ENCODE results near the gene SYCP2L. TPM values are rescaled to one million over a fixed set of nuclear protein-coding genes. Genes with fewer than 3 reads are reported as not detected.

Gene SYCP2L
- polyA plus RNA-seq, 1 donor (not counting 4 experiments of a cell fraction or from before 2014, with no cell fraction given): 1.3 TPM

DNA sequence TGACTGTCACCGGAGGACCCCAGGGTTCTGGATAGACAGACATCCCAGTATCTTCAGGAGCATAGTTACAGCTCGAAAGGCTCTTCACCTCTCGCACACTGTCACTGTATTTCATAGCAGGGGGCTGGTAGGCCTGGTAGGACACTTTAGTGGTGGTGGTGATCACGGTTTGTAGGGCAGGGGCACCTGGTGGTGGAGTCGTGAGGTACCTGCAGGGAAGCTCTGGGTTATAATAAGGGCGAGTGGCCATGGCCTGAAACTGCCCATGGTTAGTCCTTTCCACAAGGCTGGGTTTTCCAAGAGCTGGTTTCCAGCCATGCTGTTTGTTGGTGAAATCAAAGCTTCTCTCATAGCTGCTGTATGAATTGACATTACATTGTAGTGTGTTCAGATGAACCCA lies 12.6 kb upstream of the SYCP2L start:
- FAIRE-seq: no peak
- H3K9me3 ChIP-seq (ENCODE audit: control insufficient read depth, low read depth, low read length): no peaks in the 10 kb centered on the region
- no peaks in the 10 kb centered on the region for H4K20me1 ChIP-seq (ENCODE audit: control insufficient read depth, extremely low read depth, insufficient read depth, low read length)
- H3K9ac ChIP-seq (ENCODE audit: control insufficient read depth, extremely low read depth, insufficient read depth, low read length): no peak overlapping the region
- H3K9me1 ChIP-seq (ENCODE audit: control insufficient read depth, extremely low read depth, insufficient read depth, low read length): no peaks in the 10 kb centered on the region
- H3K27ac ChIP-seq (ENCODE audit: control insufficient read depth, insufficient read depth, low read length): no peak overlapping the region
- H3K36me3 ChIP-seq (ENCODE audit: control insufficient read depth in 2 of 2, extremely low read depth in 1 of 2, insufficient read depth in 2 of 2, low read length in 2 of 2): no peaks in the 10 kb centered on the region
- dilution Hi-C loops (cut with MboI; ENCODE audit: extremely low pct_ligation_motif_present, low sequenced_read_pairs): no loop called here
- H3K4me3 ChIP-seq (ENCODE audit: control insufficient read depth in 2 of 3, extremely low read depth in 1 of 3, insufficient read depth in 2 of 3, low read depth in 1 of 3, low read length in 3 of 3): no peak overlapping the region
- peaks cover 12% of the 10 kb centered on the region for H3K4me1 ChIP-seq (ENCODE audit: control insufficient read depth, extremely low read depth, insufficient read depth, low read length)
- H3K79me2 ChIP-seq (ENCODE audit: control insufficient read depth, insufficient read depth, low read length): no peaks in the 10 kb centered on the region
- H3K27me3 ChIP-seq (ENCODE audit: control insufficient read depth, extremely low read depth, insufficient read depth, low read length): no peaks in the 10 kb centered on the region
- DNase-seq (ENCODE audit: low read depth, low spot score): no peak
- TF ChIP-seq, protein P1, sequence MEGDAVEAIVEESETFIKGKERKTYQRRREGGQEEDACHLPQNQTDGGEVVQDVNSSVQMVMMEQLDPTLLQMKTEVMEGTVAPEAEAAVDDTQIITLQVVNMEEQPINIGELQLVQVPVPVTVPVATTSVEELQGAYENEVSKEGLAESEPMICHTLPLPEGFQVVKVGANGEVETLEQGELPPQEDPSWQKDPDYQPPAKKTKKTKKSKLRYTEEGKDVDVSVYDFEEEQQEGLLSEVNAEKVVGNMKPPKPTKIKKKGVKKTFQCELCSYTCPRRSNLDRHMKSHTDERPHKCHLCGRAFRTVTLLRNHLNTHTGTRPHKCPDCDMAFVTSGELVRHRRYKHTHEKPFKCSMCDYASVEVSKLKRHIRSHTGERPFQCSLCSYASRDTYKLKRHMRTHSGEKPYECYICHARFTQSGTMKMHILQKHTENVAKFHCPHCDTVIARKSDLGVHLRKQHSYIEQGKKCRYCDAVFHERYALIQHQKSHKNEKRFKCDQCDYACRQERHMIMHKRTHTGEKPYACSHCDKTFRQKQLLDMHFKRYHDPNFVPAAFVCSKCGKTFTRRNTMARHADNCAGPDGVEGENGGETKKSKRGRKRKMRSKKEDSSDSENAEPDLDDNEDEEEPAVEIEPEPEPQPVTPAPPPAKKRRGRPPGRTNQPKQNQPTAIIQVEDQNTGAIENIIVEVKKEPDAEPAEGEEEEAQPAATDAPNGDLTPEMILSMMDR (optimal IDR thresholded peaks at IDR 0.05 in 1 of 3, IDR thresholded peaks at IDR 0.05 in 1 of 3, conservative IDR thresholded peaks at IDR 0.05 in 1 of 3; ENCODE audit: extremely low read depth in 1 of 3, insufficient read depth in 2 of 3, low read length in 3 of 3): no peak
- TF ChIP-seq EZH2 (IDR thresholded peaks at IDR 0.05; ENCODE audit: low read length): no peak
- no peak overlapping the region for H3K4me2 ChIP-seq (ENCODE audit: control insufficient read depth, extremely low read depth, insufficient read depth, low read depth, low read length)
- no peak overlapping the region for H2AFZ ChIP-seq (ENCODE audit: control insufficient read depth, low read length)

DNA sequence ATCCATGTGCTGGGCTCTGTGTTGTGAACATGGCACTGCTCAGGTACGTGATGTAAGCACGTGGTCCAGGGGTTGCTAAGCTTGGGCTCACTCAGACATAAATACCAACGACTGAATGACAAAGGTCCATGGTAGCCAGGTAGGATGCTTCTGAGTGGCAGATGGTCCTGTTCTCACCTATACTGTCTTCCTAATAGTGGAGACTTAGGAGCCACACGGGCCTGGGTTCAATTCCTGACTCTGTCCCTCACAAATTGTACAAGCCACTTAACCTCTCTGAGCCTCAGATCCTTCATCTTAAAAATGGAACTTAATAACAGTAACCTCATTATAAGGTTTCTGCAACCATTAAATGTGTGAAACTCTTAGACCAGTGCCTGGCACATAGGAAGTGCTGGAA lies 11.8 kb upstream of the SYCP2L start:
- Histone ChIP-seq H2AFZ (ENCODE audit: control insufficient read depth, low read length) (no peak overlapping the region), H3K4me1 (ENCODE audit: control insufficient read depth, extremely low read depth, insufficient read depth, low read length) (peaks cover 12% of the 10 kb centered on the region), H4K20me1 (ENCODE audit: control insufficient read depth, extremely low read depth, insufficient read depth, low read length) (no peaks in the 10 kb centered on the region), H3K27ac (ENCODE audit: control insufficient read depth, insufficient read depth, low read length) (no peak overlapping the region), H3K4me3 (ENCODE audit: control insufficient read depth in 2 of 3, extremely low read depth in 1 of 3, insufficient read depth in 2 of 3, low read depth in 1 of 3, low read length in 3 of 3) (no peak overlapping the region), H3K36me3 (ENCODE audit: control insufficient read depth in 2 of 2, extremely low read depth in 1 of 2, insufficient read depth in 2 of 2, low read length in 2 of 2) (no peaks in the 10 kb centered on the region), H3K9ac (ENCODE audit: control insufficient read depth, extremely low read depth, insufficient read depth, low read length) (no peak overlapping the region), H3K9me3 (ENCODE audit: control insufficient read depth, low read depth, low read length) (no peaks in the 10 kb centered on the region), H3K4me2 (ENCODE audit: control insufficient read depth, extremely low read depth, insufficient read depth, low read depth, low read length) (no peak overlapping the region), H3K27me3 (ENCODE audit: control insufficient read depth, extremely low read depth, insufficient read depth, low read length) (no peaks in the 10 kb centered on the region), H3K79me2 (ENCODE audit: control insufficient read depth, insufficient read depth, low read length) (no peaks in the 10 kb centered on the region), H3K9me1 (ENCODE audit: control insufficient read depth, extremely low read depth, insufficient read depth, low read length) (no peaks in the 10 kb centered on the region)
- DNase-seq (ENCODE audit: low read depth, low spot score) (no peak), FAIRE-seq (no peak)
- dilution Hi-C loops (cut with MboI; ENCODE audit: extremely low pct_ligation_motif_present, low sequenced_read_pairs): no loop called here
- no peak for TF ChIP-seq EZH2 (IDR thresholded peaks at IDR 0.05; ENCODE audit: low read length)
- TF ChIP-seq, protein P1 (optimal IDR thresholded peaks at IDR 0.05 in 1 of 3, IDR thresholded peaks at IDR 0.05 in 1 of 3, conservative IDR thresholded peaks at IDR 0.05 in 1 of 3; ENCODE audit: extremely low read depth in 1 of 3, insufficient read depth in 2 of 3, low read length in 3 of 3): no peak

Data from keratinocyte (primary cell).